SK-N-DZ (cell line): Measurements from ENCODE around the gene COQ4.

ENCODE experiments used
- DNase-seq: peaks from one replicate; pipeline ENCODE4 v3.0.0-alpha.2; 2015; ENCODE audit warnings: low spot score

Gene COQ4

GRCh38 chr9:128372784-128373183 is 50.1 kb downstream of the COQ4 start:
- no peak for DNase-seq

- DNase-seq: no peak
These were observed 51.6 kb downstream of the COQ4 start for GRCh38 chr9:128374221-128374675.

GRCh38 chr9:128375865-128376264 is 53.2 kb downstream of the COQ4 start:
- DNase-seq: no peak

- DNase-seq: no peak
These were observed 59.6 kb downstream of the COQ4 start for GRCh38 chr9:128382261-128382660.

GRCh38 chr9:128383007-128383753 is 60.5 kb downstream of the COQ4 start:
- DNase-seq: no peak
